B cell (primary cell): Measurements from ENCODE around the gene ETV6. TPM values are rescaled to one million over a fixed set of nuclear protein-coding genes. Genes with fewer than 3 reads are reported as not detected.

Experiments
- ATAC-seq: fragments of 200-7000 bp; cut with Tn5 transposase; one replicate; pipeline ENCODE4 v1.10.0; 2021; ENCODE audit warnings: low read depth, mild to moderate bottlenecking, moderate number of reproducible peaks, moderate library complexity
- CTCF ChIA-PET: fragments of 350-600 bp; sonication (Branson Sonifier 250); formaldehyde crosslinking; loops from one replicate; lab custom pipeline; 2021; ENCODE audit warnings: antibody characterized with exemption, inconsistent platforms; lab: Charles Lee
- POLR2A ChIA-PET: fragments of 350-600 bp; sonication (Branson Sonifier 250); formaldehyde crosslinking; loops from one replicate; lab custom pipeline; 2021; ENCODE audit warnings: antibody characterized with exemption; lab: Charles Lee
- DNase-seq: peaks from one replicate; pipeline ENCODE4 v3.0.0; 2013
- H2AFZ ChIP-seq: 2 replicates; pipeline ENCODE4 v1.6.1; 2012; ENCODE audit warnings: mild to moderate bottlenecking, low read depth, low read length; ENCODE audit not compliant: insufficient read depth, poor library complexity, severe bottlenecking
- H3K27ac ChIP-seq, 2 donors: 1 replicate in 1 of 2; 2 replicates in 1 of 2; pipeline ENCODE4 v1.5.1; 2012 to 2013; ENCODE audit warnings: low read length in 2 of 2, mild to moderate bottlenecking in 2 of 2, moderate library complexity in 1 of 2
- H3K27me3 ChIP-seq, 4 experiments: fragments of 200-600 bp in 1 of 4; sonication (generic) in 1 of 4; replicated peaks in 1 of 4; 1 replicate in 2 of 4; 2 replicates in 2 of 4; pipeline versions ENCODE4 v1.6.1 to v1.7.0; 2013 to 2016; ENCODE audit warnings: low read length in 3 of 4, mild to moderate bottlenecking in 2 of 4, mixed read lengths in 1 of 4, moderate library complexity in 1 of 4; ENCODE audit not compliant: insufficient read depth in 4 of 4, control insufficient read depth in 3 of 4; ENCODE audit errors: control extremely low read depth in 1 of 4
- H3K36me3 ChIP-seq, 2 experiments: replicated peaks in 1 of 2; 1 replicate in 1 of 2; 2 replicates in 1 of 2; pipeline versions ENCODE4 v1.6.1 to v1.7.1; 2013; ENCODE audit warnings: low read length in 1 of 2; ENCODE audit not compliant: insufficient read depth in 2 of 2, control insufficient read depth in 1 of 2; ENCODE audit errors: control extremely low read depth in 1 of 2, extremely low read depth in 1 of 2
- H3K4me1 ChIP-seq, 2 donors: fragments of 200-600 bp in 1 of 2; sonication (generic) in 1 of 2; 1 replicate in 1 of 2; 2 replicates in 1 of 2; pipeline versions ENCODE4 v1.5.1 to v1.6.1; 2013 to 2017; ENCODE audit warnings: low read length in 2 of 2; ENCODE audit not compliant: control insufficient read depth in 2 of 2, insufficient read depth in 2 of 2
- H3K4me2 ChIP-seq: replicated peaks from 2 replicates; pipeline ENCODE3; 2012; ENCODE audit warnings: mild to moderate bottlenecking, low read depth, low read length; ENCODE audit not compliant: poor library complexity, severe bottlenecking
- H3K4me3 ChIP-seq, 5 experiments: fragments of 200-600 bp in 1 of 5; sonication (generic) in 1 of 5; 1 replicate in 3 of 5; 2 replicates in 2 of 5; pipeline versions ENCODE4 v1.5.1 to v1.7.0; 2011 to 2016; ENCODE audit warnings: low read length in 4 of 5, mild to moderate bottlenecking in 4 of 5, low read depth in 2 of 5, control low read depth in 1 of 5, moderate library complexity in 1 of 5; ENCODE audit not compliant: insufficient read depth in 1 of 5; ENCODE audit errors: control extremely low read depth in 1 of 5, extremely low read depth in 1 of 5
- H3K79me2 ChIP-seq: fragments of 200-600 bp; sonication (generic); one replicate; pipeline ENCODE4 v1.6.0; 2016; ENCODE audit warnings: low read length; ENCODE audit not compliant: control insufficient read depth, insufficient read depth
- H3K9ac ChIP-seq: fragments of 200-600 bp; sonication (generic); 2 replicates; pipeline ENCODE4 v1.6.1; 2017; ENCODE audit warnings: mild to moderate bottlenecking, low read length, moderate library complexity
- H3K9me3 ChIP-seq, 3 donors: one replicate each; pipeline versions ENCODE4 v1.6.1 to v1.7.1; 2013; ENCODE audit warnings: low read length in 2 of 3; ENCODE audit not compliant: control insufficient read depth in 2 of 3, insufficient read depth in 1 of 3; ENCODE audit errors: control extremely low read depth in 1 of 3
- H4K20me1 ChIP-seq: 2 replicates; pipeline ENCODE4 v1.6.0; 2012; ENCODE audit warnings: mild to moderate bottlenecking, low read length; ENCODE audit not compliant: insufficient read depth, control insufficient read depth, poor library complexity, severe bottlenecking
- H3K27ac Mint-ChIP-seq: one replicate; pipeline ENCODE4 v1.8.0; 2021; ENCODE audit warnings: mixed read lengths
- H3K27me3 Mint-ChIP-seq: one replicate; pipeline ENCODE4 v1.8.0; 2021; ENCODE audit warnings: mixed read lengths
- H3K4me1 Mint-ChIP-seq: one replicate; pipeline ENCODE4 v1.8.0; 2021; ENCODE audit warnings: mixed read lengths
- H3K4me3 Mint-ChIP-seq: one replicate; pipeline ENCODE4 v1.8.0; 2021; ENCODE audit warnings: mixed read lengths
- H3K9me3 Mint-ChIP-seq: one replicate; pipeline ENCODE4 v1.8.0; 2022; ENCODE audit warnings: mixed read lengths; ENCODE audit not compliant: insufficient read depth
- CTCF ChIP-seq: fragments of 200-600 bp; IDR thresholded peaks from one replicate; pipeline ENCODE4 v1.8.0; 2022; ENCODE audit warnings: antibody characterized with exemption, mild to moderate bottlenecking
- EZH2 ChIP-seq: IDR thresholded peaks from 2 replicates; pipeline ENCODE4 v1.6.1; 2012; ENCODE audit warnings: borderline replicate concordance, low read depth, mild to moderate bottlenecking, moderate library complexity, low read length; ENCODE audit not compliant: insufficient read depth, poor library complexity, severe bottlenecking
- WGBS: methylation state at CpG from one replicate; pipeline ENCODE4 v1.1.5; 2013; ENCODE audit warnings: missing lambda C conversion rate; ENCODE audit not compliant: insufficient coverage; 5-methylcytosine and 5-hydroxymethylcytosine counted together
- intact Hi-C: fragments of 100-400 bp; cut with micrococcal nuclease; formaldehyde crosslinking; loops from one replicate; pipeline ENCODE4 v1.10.0; 2022
- polyA plus RNA-seq: library from polyadenylated mRNA; depleted of rRNA; stranded (reverse); fragments of >200 nt; gene quantifications from 2 replicates; pipeline ENCODE4 v1.2.3, GENCODE V29; 2012
- total RNA-seq, 2 donors: library from RNA; stranded (reverse); fragments of 120-200 nt in 1 of 2; gene quantifications; 1 replicate in 1 of 2; 2 replicates in 1 of 2; pipeline versions ENCODE4 v1.2.3 to v1.2.4, GENCODE V29; 2013 to 2022

Gene ETV6
- total and polyA plus RNA-seq, 2 donors (not counting 1 experiment from before 2014, with no cell fraction given): 17.4 to 123 TPM

GRCh38 chr12:11713202-11713601 lies 63.7 kb downstream of the ETV6 start:
- H3K27ac ChIP-seq: no peak overlapping the region
- H3K4me2 ChIP-seq: no peak overlapping the region
- no peak overlapping the region for H3K9ac ChIP-seq
- Mint-ChIP-seq H3K4me1 (peaks cover 36% of the 10 kb centered on the region), H3K9me3 (no peaks in the 10 kb centered on the region), H3K27me3 (no peaks in the 10 kb centered on the region), H3K4me3 (no peak overlapping the region), H3K27ac (no peak overlapping the region)
- H2AFZ ChIP-seq: no peak overlapping the region
- CTCF ChIA-PET: no interaction called here
- H3K4me1 ChIP-seq: no peaks in the 10 kb centered on the region
- H3K4me3 ChIP-seq: no peak overlapping the region
- peaks cover 68% of the 10 kb centered on the region for H4K20me1 ChIP-seq
- H3K27me3 ChIP-seq: no peaks in the 10 kb centered on the region
- H3K36me3 ChIP-seq: peaks cover 1 to 17% of the 10 kb centered on the region in 2 experiments
- peaks cover 95% of the 10 kb centered on the region for H3K79me2 ChIP-seq
- no peaks in the 10 kb centered on the region for H3K9me3 ChIP-seq
- ATAC-seq (no peak), DNase-seq (no peak)
- TF ChIP-seq EZH2 (no peak), CTCF (no peak)
- no CpG with 5 or more reads among the region's 4 CpGs for WGBS
- intact Hi-C loops: no loop called here
- POLR2A ChIA-PET: no interaction called here

GRCh38 chr12:11714626-11715025 lies 65.2 kb downstream of the ETV6 start:
- Mint-ChIP-seq H3K4me1 (peaks cover 43% of the 10 kb centered on the region), H3K27me3 (no peaks in the 10 kb centered on the region), H3K9me3 (no peaks in the 10 kb centered on the region), H3K27ac (no peak overlapping the region), H3K4me3 (no peak overlapping the region)
- CTCF ChIA-PET: interaction anchor here (0.6 kb wide), 1 partner anchor 25 kb away, joined by 3 read pairs; no protein-coding TSS in a partner anchor
- Histone ChIP-seq H3K27me3 (no peaks in the 10 kb centered on the region), H3K79me2 (peaks cover 93% of the 10 kb centered on the region), H3K4me3 (no peak overlapping the region), H4K20me1 (peaks cover 70% of the 10 kb centered on the region), H3K27ac (no peak overlapping the region), H3K36me3 (peaks cover 1 to 17% of the 10 kb centered on the region in 2 experiments), H3K9ac (no peak overlapping the region), H2AFZ (no peak overlapping the region), H3K4me1 (peaks cover 0 to 4% of the 10 kb centered on the region in 2 donors), H3K9me3 (no peaks in the 10 kb centered on the region), H3K4me2 (no peak overlapping the region)
- POLR2A ChIA-PET: no interaction called here
- ATAC-seq: no peak
- 95% methylated on average over 5 of the region's 5 CpGs for WGBS
- TF ChIP-seq EZH2 (no peak), CTCF (no peak)
- intact Hi-C loops: no loop called here
- no peak for DNase-seq
